Measurements from ENCODE around the gene WDFY4. TPM values are rescaled to one million over a fixed set of nuclear protein-coding genes. Genes with fewer than 3 reads are reported as not detected.

WDFY4 gene
- total RNA-seq, 1 experiment from 2014 or later = not detected

DNA sequence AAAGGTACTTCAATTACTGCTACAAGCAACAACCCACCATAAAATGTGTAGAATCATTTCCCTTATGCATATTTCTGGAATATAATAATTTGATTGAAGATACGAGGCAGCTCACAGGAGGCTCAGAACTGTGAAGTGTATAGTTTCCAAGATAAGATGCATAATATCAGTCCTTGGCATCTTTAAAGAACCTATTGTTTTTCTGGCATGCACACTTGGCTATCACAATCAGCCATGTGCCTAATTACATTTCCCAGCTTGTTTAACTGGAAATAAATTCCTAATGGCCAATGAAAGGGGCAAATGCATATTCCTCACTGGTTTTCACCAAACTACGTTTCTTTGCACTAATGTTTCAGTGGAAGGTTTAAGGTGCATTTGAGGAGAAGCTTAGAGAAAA lies 338.4 kb downstream of the WDFY4 start:
- no peaks in the 10 kb centered on the region for H3K23me2 ChIP-seq (ENCODE audit: insufficient read length, low read depth, low read length, poor library complexity, severe bottlenecking)
- no peak overlapping the region for H3K18ac ChIP-seq (ENCODE audit: insufficient read length, low read depth, low read length)
- H2BK12ac ChIP-seq (ENCODE audit: insufficient read length, low read depth, low read length) = no peak overlapping the region
- H4K20me1 ChIP-seq (ENCODE audit: control insufficient read depth, insufficient read depth, insufficient read length) = no peaks in the 10 kb centered on the region
- no peak overlapping the region for H3K4me2 ChIP-seq (ENCODE audit: insufficient read depth, insufficient read length, low read length)
- H3K23ac ChIP-seq (ENCODE audit: insufficient read length, low read depth, low read length) = no peak overlapping the region
- H3K4ac ChIP-seq (ENCODE audit: low read depth, low read length) = no peak overlapping the region
- H2AFZ ChIP-seq (ENCODE audit: low read length) = no peak overlapping the region
- H2BK120ac ChIP-seq (ENCODE audit: low read depth, low read length, poor library complexity, severe bottlenecking) = no peak overlapping the region
- Mint-ChIP-seq H3K4me1 (no peaks in the 10 kb centered on the region), H3K4me3 (no peak overlapping the region), H3K36me3 (ENCODE audit: insufficient read depth in 1 of 3, low read depth in 3 of 3) (no peaks in the 10 kb centered on the region), H3K27ac (no peak overlapping the region), H3K9me3 (no peaks in the 10 kb centered on the region), H3K27me3 (ENCODE audit: low read depth) (peaks cover 3% of the 10 kb centered on the region)
- WGBS (ENCODE audit: extremely low coverage, insufficient read length, low lambda C conversion rate) = no CpG with 5 or more reads among the region's 2 CpGs
- H3K79me1 ChIP-seq (ENCODE audit: insufficient read depth, low read depth, low read length, poor library complexity, severe bottlenecking) = no peaks in the 10 kb centered on the region
- no peak overlapping the region for H2AK5ac ChIP-seq (ENCODE audit: insufficient read length, low read length)
- H4K5ac ChIP-seq (ENCODE audit: insufficient read length, low read depth, low read length) = no peak overlapping the region
- H3K14ac ChIP-seq (ENCODE audit: insufficient read depth, low read length) = no peak overlapping the region
- no peaks in the 10 kb centered on the region for H3K9me3 ChIP-seq (ENCODE audit: control insufficient read depth, low read depth, low read length)
- no peak for DNase-seq
- TF ChIP-seq, protein P1, sequence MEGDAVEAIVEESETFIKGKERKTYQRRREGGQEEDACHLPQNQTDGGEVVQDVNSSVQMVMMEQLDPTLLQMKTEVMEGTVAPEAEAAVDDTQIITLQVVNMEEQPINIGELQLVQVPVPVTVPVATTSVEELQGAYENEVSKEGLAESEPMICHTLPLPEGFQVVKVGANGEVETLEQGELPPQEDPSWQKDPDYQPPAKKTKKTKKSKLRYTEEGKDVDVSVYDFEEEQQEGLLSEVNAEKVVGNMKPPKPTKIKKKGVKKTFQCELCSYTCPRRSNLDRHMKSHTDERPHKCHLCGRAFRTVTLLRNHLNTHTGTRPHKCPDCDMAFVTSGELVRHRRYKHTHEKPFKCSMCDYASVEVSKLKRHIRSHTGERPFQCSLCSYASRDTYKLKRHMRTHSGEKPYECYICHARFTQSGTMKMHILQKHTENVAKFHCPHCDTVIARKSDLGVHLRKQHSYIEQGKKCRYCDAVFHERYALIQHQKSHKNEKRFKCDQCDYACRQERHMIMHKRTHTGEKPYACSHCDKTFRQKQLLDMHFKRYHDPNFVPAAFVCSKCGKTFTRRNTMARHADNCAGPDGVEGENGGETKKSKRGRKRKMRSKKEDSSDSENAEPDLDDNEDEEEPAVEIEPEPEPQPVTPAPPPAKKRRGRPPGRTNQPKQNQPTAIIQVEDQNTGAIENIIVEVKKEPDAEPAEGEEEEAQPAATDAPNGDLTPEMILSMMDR (conservative IDR thresholded peaks at IDR 0.05) = no peak
- H4K8ac ChIP-seq (replicated peaks; ENCODE audit: insufficient read length, low read depth, low read length) = no peak overlapping the region
- H3K27me3 ChIP-seq (ENCODE audit: insufficient read depth, low read length) = no peaks in the 10 kb centered on the region
- H3K9ac ChIP-seq (ENCODE audit: extremely low read depth, insufficient read length, low read length) = no peak overlapping the region
- H3K79me2 ChIP-seq (ENCODE audit: insufficient read depth, low read length) = no peaks in the 10 kb centered on the region
- no peak overlapping the region for H3T11ph ChIP-seq (ENCODE audit: low read length)
- H2BK20ac ChIP-seq (ENCODE audit: low read depth, low read length, poor library complexity, severe bottlenecking) = no peak overlapping the region
- H3K56ac ChIP-seq (ENCODE audit: insufficient read length, low read depth, low read length) = no peak overlapping the region
- no peak overlapping the region for H4K91ac ChIP-seq (ENCODE audit: insufficient read length, low read depth, low read length)
- no peak overlapping the region for H2BK15ac ChIP-seq (ENCODE audit: low read depth, low read length)
- H3K27ac ChIP-seq (ENCODE audit: insufficient read length, low read depth, low read length) = no peak overlapping the region
- no peak overlapping the region for H2BK5ac ChIP-seq (ENCODE audit: insufficient read length, low read length)
- no peaks in the 10 kb centered on the region for H3K4me1 ChIP-seq (ENCODE audit: insufficient read depth, low read length)

All from H9 (cell line).